K562 (cell line): ENCODE measurements around the gene DHX57. TPM values are rescaled to one million over a fixed set of nuclear protein-coding genes. Genes with fewer than 3 reads are reported as not detected.

Experiments
- ATAC-seq: fragments of 200-7000 bp; cut with Tn5 transposase; 3 replicates; pipeline ENCODE4 v1.9.1; 2020; ENCODE audit warnings: moderate library complexity
- BruUV-seq: library from RNA; stranded (reverse); fragments of 400-500 nt; replicated peaks from 2 replicates; lab custom pipeline; 2021; lab: Mats Ljungman, UMichigan
- CTCF ChIA-PET: fragments of 300-600 bp; formaldehyde crosslinking; extraction: SDS; loops from one replicate; lab custom pipeline; 2021; ENCODE audit warnings: low intra/inter-chr PET ratio; lab: Yijun Ruan, JAX
- POLR2A ChIA-PET: fragments of 300-600, 350-650 bp; sonication (Branson Sonifier 250); formaldehyde crosslinking; extraction: SDS; loops from one replicate; lab custom pipeline; 2021; ENCODE audit warnings: antibody characterized with exemption, inconsistent platforms; lab: Yijun Ruan, JAX
- DNase-seq, 4 experiments: peaks; one replicate each; pipeline versions ENCODE4 v3.0.0 to v3.0.0-alpha.2; 2011 to 2018; ENCODE audit warnings: low spot score in 3 of 4, mixed read lengths in 3 of 4; ENCODE audit errors: extremely low read depth in 1 of 4
- FAIRE-seq: peaks from 2 replicates; lab custom pipeline; 2011; peaks lifted over from hg19 to GRCh38; lab: Jason Lieb, UNC
- H2AFZ ChIP-seq: 2 replicates; pipeline ENCODE4 v1.6.0; 2011; ENCODE audit warnings: low read depth, low read length, control low read depth, inconsistent platforms
- H3K27ac ChIP-seq: fragments of 200-600 bp; 3 replicates; pipeline ENCODE4 v1.8.0; 2011; ENCODE audit warnings: low read depth, mild to moderate bottlenecking, control low read depth, inconsistent platforms, low read length, moderate library complexity, mixed read lengths; ENCODE audit errors: extremely low read depth
- H3K27me3 ChIP-seq, 2 experiments: fragments of 300-600 bp in 1 of 2; 2 replicates in 1 of 2; 3 replicates in 1 of 2; pipeline versions ENCODE4 v1.6.0 to v1.8.0; 2011; ENCODE audit warnings: inconsistent platforms in 2 of 2, low read length in 2 of 2, mild to moderate bottlenecking in 1 of 2, mixed read lengths in 1 of 2, moderate library complexity in 1 of 2; ENCODE audit not compliant: control insufficient read depth in 2 of 2, insufficient read depth in 2 of 2
- H3K36me3 ChIP-seq: fragments of 300-600 bp; 3 replicates; pipeline ENCODE4 v1.8.0; 2011; ENCODE audit warnings: mild to moderate bottlenecking, low read length, inconsistent platforms; ENCODE audit not compliant: control insufficient read depth, insufficient read depth
- H3K4me1 ChIP-seq, 2 experiments: fragments of 200-600 bp in 1 of 2; replicated peaks in 1 of 2; 2 replicates in 1 of 2; 3 replicates in 1 of 2; pipeline versions ENCODE4 v1.5.1 to v1.8.0; 2011; ENCODE audit warnings: inconsistent platforms in 2 of 2, low read length in 2 of 2, mild to moderate bottlenecking in 1 of 2, mixed read lengths in 1 of 2, moderate library complexity in 1 of 2; ENCODE audit not compliant: control insufficient read depth in 2 of 2, insufficient read depth in 2 of 2
- H3K4me2 ChIP-seq: 2 replicates; pipeline ENCODE4 v1.6.1; 2011; ENCODE audit warnings: low read length, control low read depth, inconsistent platforms, mixed read lengths; ENCODE audit not compliant: insufficient read depth
- H3K4me3 ChIP-seq: fragments of 200-600 bp; sonication (generic), shearing (Covaris generic); 2 replicates; pipeline ENCODE4 v1.5.1; 2016; ENCODE audit warnings: control low read depth, inconsistent platforms
- H3K79me2 ChIP-seq: fragments of 200-600 bp; 3 replicates; pipeline ENCODE4 v1.8.0; 2011; ENCODE audit warnings: low read length, inconsistent platforms; ENCODE audit not compliant: control insufficient read depth, insufficient read depth
- H3K9ac ChIP-seq, 2 experiments: 2 replicates each; pipeline versions ENCODE4 v1.6.0 to v1.6.1; 2011; ENCODE audit warnings: low read depth in 2 of 2, low read length in 2 of 2, control low read depth in 1 of 2, inconsistent platforms in 1 of 2, mild to moderate bottlenecking in 1 of 2, mixed read lengths in 1 of 2; ENCODE audit not compliant: insufficient read depth in 1 of 2
- H3K9me1 ChIP-seq: one replicate; pipeline ENCODE4 v1.6.0; 2011; ENCODE audit warnings: inconsistent platforms, mild to moderate bottlenecking, low read length, moderate library complexity; ENCODE audit not compliant: control insufficient read depth, insufficient read depth
- H3K9me3 ChIP-seq: replicated peaks from 2 replicates; pipeline ENCODE4 v1.5.1; 2011; ENCODE audit warnings: low read depth, low read length, inconsistent platforms; ENCODE audit not compliant: control insufficient read depth, insufficient read depth
- H4K20me1 ChIP-seq: replicated peaks from 2 replicates; pipeline ENCODE4 v1.6.1; 2011; ENCODE audit warnings: low read length, inconsistent platforms, mixed read lengths; ENCODE audit not compliant: control insufficient read depth, insufficient read depth
- CBFA2T2 ChIP-seq: fragments of 450-650 bp; conservative IDR thresholded peaks from 2 replicates; pipeline ENCODE4 v1.6.1; 2017; ENCODE audit warnings: mild to moderate bottlenecking
- PPARD ChIP-seq: fragments of 250-450 bp; sonication (Bioruptor Pico); IDR thresholded peaks from 2 replicates; pipeline ENCODE4 v1.8.0; 2022; ENCODE audit warnings: inconsistent platforms, mild to moderate bottlenecking, moderate library complexity
- RHOXF2B ChIP-seq: fragments of 250-450 bp; sonication (Bioruptor Pico); conservative IDR thresholded peaks from 2 replicates; pipeline ENCODE4 v1.5.1; 2021
- SIX5 ChIP-seq, 2 experiments: IDR thresholded peaks; 2 replicates each; pipeline ENCODE4 v1.6.1; 2011; ENCODE audit warnings: low read length in 2 of 2, borderline replicate concordance in 1 of 2, low read depth in 1 of 2, mild to moderate bottlenecking in 1 of 2, moderate library complexity in 1 of 2; ENCODE audit not compliant: insufficient read depth in 1 of 2
- ZKSCAN1 ChIP-seq: fragments of 150-350 bp; IDR thresholded peaks from 2 replicates; pipeline ENCODE4 v1.6.1; 2016; ENCODE audit warnings: low read depth, low read length
- WGBS: fragments of 100-300 bp; shearing (Covaris generic); methylation state at CpG from one replicate; pipeline ENCODE4 v1.1.6; 2016; ENCODE audit warnings: low coverage, mixed read lengths; ENCODE audit not compliant: insufficient coverage; ENCODE audit errors: missing lambda C conversion rate; 5-methylcytosine and 5-hydroxymethylcytosine counted together
- in situ Hi-C: fragments of 300-500 bp; cut with MboI; formaldehyde crosslinking; loops from 4 replicates; pipeline ENCODE4 v1.15.0; 2018; ENCODE audit warnings: inconsistent platforms, mixed read lengths
- intact Hi-C: fragments of 100-400 bp; cut with micrococcal nuclease; formaldehyde crosslinking; loops from 2 replicates; pipeline ENCODE4 v1.14.2; 2022
- polyA plus RNA-seq, 8 experiments: library from polyadenylated mRNA; depleted of rRNA in 4 of 8; stranded (reverse) in 5 of 8; unstranded in 3 of 8; fragments of >200 nt; fragmentation: Nextera tagmentation in 2 of 8; fragmentation: Illumina TruSeq in 1 of 8; extraction: Ambion mirVana in 2 of 8; extraction: Trizol in 1 of 8; gene quantifications; 2 replicates each; pipeline versions ENCODE4 v1.2.1 to v1.2.3, GENCODE V29; 2011 to 2014; ENCODE audit warnings: inconsistent platforms in 1 of 8, missing spikeins in 1 of 8
- total RNA-seq, 7 experiments: library from RNA; depleted of rRNA in 6 of 7; stranded (reverse); fragments of >200 nt in 6 of 7; fragmentation: Illumina TruSeq in 2 of 7; extraction: Trizol in 2 of 7; gene quantifications; 2 replicates each; pipeline versions ENCODE4 v1.2.1 to v1.2.3, GENCODE V29; 2011 to 2021; ENCODE audit warnings: low replicate concordance in 1 of 7
- TF ChIP-seq, protein P1 (sequence below): sonication (generic); formaldehyde crosslinking; IDR thresholded peaks from 2 replicates; pipeline ENCODE4 v1.8.0; 2023; ENCODE audit warnings: missing genetic modification reagents, mild to moderate bottlenecking, borderline replicate concordance
- TF ChIP-seq, protein P2 (sequence below): fragments of 450-650 bp; IDR thresholded peaks from 2 replicates; pipeline ENCODE4 v1.6.1; 2017; ENCODE audit warnings: antibody characterized with exemption, mild to moderate bottlenecking

The DHX57 gene
- total and polyA plus RNA-seq, 9 of the 15 experiments (the other 6 are each of a cell fraction or from before 2014, with no cell fraction given), result 7.4 to 23.6 (median 17.9) TPM

DNA sequence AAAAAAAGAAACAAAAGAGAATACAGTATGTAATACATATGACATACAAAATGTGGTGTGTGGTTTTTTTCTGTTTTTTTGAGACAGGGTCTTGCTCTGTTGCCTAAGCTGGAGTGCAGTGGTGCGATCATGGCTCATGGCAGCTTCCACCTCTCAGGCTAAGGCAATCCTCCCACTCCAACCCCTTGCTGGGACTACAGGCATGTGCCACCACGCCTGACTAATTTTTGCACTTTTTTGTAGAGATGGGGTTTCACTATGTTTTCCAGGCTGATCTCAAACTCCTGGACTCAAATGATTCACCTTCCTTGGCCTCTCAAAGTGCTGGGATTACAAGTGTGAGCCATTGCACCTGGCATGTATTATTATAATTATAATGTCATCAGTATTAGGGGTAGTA is 38.9 kb downstream of the DHX57 start (continued):
- TF ChIP-seq, protein P1, sequence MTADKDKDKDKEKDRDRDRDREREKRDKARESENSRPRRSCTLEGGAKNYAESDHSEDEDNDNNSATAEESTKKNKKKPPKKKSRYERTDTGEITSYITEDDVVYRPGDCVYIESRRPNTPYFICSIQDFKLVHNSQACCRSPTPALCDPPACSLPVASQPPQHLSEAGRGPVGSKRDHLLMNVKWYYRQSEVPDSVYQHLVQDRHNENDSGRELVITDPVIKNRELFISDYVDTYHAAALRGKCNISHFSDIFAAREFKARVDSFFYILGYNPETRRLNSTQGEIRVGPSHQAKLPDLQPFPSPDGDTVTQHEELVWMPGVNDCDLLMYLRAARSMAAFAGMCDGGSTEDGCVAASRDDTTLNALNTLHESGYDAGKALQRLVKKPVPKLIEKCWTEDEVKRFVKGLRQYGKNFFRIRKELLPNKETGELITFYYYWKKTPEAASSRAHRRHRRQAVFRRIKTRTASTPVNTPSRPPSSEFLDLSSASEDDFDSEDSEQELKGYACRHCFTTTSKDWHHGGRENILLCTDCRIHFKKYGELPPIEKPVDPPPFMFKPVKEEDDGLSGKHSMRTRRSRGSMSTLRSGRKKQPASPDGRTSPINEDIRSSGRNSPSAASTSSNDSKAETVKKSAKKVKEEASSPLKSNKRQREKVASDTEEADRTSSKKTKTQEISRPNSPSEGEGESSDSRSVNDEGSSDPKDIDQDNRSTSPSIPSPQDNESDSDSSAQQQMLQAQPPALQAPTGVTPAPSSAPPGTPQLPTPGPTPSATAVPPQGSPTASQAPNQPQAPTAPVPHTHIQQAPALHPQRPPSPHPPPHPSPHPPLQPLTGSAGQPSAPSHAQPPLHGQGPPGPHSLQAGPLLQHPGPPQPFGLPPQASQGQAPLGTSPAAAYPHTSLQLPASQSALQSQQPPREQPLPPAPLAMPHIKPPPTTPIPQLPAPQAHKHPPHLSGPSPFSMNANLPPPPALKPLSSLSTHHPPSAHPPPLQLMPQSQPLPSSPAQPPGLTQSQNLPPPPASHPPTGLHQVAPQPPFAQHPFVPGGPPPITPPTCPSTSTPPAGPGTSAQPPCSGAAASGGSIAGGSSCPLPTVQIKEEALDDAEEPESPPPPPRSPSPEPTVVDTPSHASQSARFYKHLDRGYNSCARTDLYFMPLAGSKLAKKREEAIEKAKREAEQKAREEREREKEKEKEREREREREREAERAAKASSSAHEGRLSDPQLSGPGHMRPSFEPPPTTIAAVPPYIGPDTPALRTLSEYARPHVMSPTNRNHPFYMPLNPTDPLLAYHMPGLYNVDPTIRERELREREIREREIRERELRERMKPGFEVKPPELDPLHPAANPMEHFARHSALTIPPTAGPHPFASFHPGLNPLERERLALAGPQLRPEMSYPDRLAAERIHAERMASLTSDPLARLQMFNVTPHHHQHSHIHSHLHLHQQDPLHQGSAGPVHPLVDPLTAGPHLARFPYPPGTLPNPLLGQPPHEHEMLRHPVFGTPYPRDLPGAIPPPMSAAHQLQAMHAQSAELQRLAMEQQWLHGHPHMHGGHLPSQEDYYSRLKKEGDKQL (CRISPR knock-in tag), result no peak

DNA sequence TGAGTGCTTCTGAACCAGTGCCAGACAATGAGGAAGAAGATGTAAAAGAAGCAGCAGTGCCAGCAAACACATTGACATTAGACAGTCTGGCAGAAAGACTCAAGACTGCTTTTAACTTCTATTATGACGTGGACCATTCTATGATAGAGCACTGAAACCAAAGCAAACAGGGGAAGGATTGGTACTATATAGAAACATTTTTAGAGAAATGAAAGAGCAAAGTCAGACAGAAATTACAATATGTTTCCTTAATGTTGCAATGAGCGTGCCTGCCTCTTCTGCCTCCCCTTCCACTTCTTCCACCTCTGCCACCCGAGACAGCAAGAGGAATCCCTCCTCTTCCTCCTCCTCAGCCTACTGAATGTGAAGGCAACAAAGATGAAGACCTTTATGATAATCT is 39.7 kb downstream of the DHX57 start:
- POLR2A ChIA-PET, result interaction anchor here (2.8 kb wide), 1 partner anchor 85 kb away, joined by 16 read pairs; the partner anchor contains the start of gene SRSF7
- Histone ChIP-seq H3K4me2 (no peak overlapping the region), H3K27ac (no peak overlapping the region), H3K36me3 (peaks cover 19% of the 10 kb centered on the region; the same call in 2 of the 3 replicates), H3K4me3 (no peak overlapping the region), H3K79me2 (no peaks in the 10 kb centered on the region), H3K9ac (no peak overlapping the region), H2AFZ (no peak overlapping the region), H4K20me1 (no peaks in the 10 kb centered on the region), H3K9me1 (no peaks in the 10 kb centered on the region), H3K9me3 (no peaks in the 10 kb centered on the region), H3K4me1 (no peaks in the 10 kb centered on the region)
- in situ Hi-C loops (no loop called here), intact Hi-C loops (loop anchor here (2.0 to 5.0 kb wide), 2 partner anchors 85 to 299 kb away; partner anchors contain the start of gene SRSF7)
- CTCF ChIA-PET, result no interaction called here
- FAIRE-seq, result no peak
- DNase-seq, result no peak
- 47% methylated on average over 3 of the region's 3 CpGs for WGBS
- no peak for ATAC-seq
- BruUV-seq, result no TSS peak
- TF ChIP-seq ZKSCAN1 (no peak), SIX5 (IDR thresholded peaks at IDR 0.05; ENCODE audit: borderline replicate concordance in 1 of 2, insufficient read depth in 1 of 2, low read depth in 1 of 2, low read length in 2 of 2) (no peak), PPARD (CRISPR knock-in tag) (no peak), CBFA2T2 (no peak), RHOXF2B (CRISPR knock-in tag) (no peak)
- TF ChIP-seq, protein P2, sequence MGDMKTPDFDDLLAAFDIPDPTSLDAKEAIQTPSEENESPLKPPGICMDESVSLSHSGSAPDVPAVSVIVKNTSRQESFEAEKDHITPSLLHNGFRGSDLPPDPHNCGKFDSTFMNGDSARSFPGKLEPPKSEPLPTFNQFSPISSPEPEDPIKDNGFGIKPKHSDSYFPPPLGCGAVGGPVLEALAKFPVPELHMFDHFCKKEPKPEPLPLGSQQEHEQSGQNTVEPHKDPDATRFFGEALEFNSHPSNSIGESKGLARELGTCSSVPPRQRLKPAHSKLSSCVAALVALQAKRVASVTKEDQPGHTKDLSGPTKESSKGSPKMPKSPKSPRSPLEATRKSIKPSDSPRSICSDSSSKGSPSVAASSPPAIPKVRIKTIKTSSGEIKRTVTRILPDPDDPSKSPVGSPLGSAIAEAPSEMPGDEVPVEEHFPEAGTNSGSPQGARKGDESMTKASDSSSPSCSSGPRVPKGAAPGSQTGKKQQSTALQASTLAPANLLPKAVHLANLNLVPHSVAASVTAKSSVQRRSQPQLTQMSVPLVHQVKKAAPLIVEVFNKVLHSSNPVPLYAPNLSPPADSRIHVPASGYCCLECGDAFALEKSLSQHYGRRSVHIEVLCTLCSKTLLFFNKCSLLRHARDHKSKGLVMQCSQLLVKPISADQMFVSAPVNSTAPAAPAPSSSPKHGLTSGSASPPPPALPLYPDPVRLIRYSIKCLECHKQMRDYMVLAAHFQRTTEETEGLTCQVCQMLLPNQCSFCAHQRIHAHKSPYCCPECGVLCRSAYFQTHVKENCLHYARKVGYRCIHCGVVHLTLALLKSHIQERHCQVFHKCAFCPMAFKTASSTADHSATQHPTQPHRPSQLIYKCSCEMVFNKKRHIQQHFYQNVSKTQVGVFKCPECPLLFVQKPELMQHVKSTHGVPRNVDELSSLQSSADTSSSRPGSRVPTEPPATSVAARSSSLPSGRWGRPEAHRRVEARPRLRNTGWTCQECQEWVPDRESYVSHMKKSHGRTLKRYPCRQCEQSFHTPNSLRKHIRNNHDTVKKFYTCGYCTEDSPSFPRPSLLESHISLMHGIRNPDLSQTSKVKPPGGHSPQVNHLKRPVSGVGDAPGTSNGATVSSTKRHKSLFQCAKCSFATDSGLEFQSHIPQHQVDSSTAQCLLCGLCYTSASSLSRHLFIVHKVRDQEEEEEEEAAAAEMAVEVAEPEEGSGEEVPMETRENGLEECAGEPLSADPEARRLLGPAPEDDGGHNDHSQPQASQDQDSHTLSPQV, result no peak
- TF ChIP-seq, all 486 proteins: peak for 0
- no peaks in the 10 kb centered on the region for H3K27me3 ChIP-seq
